K562 (cell line): ENCODE results near the gene METTL8. TPM values are rescaled to one million over a fixed set of nuclear protein-coding genes. Genes with fewer than 3 reads are reported as not detected.
A peak's percentile ranks its signal among the peaks of the same experiment; 100 is the strongest.

Experiments
- CGGBP1 ChIP-seq: fragments of 250-450 bp; sonication (Bioruptor Pico); IDR thresholded peaks from 2 replicates; pipeline ENCODE4 v1.9.0; 2021; ENCODE audit warnings: mild to moderate bottlenecking
- CREM ChIP-seq: IDR thresholded peaks from 2 replicates; pipeline ENCODE4 v1.6.1; 2014; ENCODE audit warnings: antibody characterized with exemption, low read depth
- EP300 ChIP-seq: IDR thresholded peaks from 2 replicates; pipeline ENCODE4 v1.6.1; 2012; ENCODE audit warnings: low read length, improper control_type of control experiment
- EZH2 ChIP-seq: IDR thresholded peaks from 2 replicates; pipeline ENCODE4 v1.6.1; 2012; ENCODE audit warnings: low read depth, mild to moderate bottlenecking, inconsistent platforms, low read length, borderline replicate concordance
- GTF2B ChIP-seq: IDR thresholded peaks from 2 replicates; pipeline ENCODE4 v1.6.1; 2011; ENCODE audit not compliant: insufficient read length; ENCODE audit errors: extremely low read depth
- L3MBTL2 ChIP-seq: fragments of 450-650 bp; IDR thresholded peaks from 2 replicates; pipeline ENCODE4 v1.6.1; 2016; ENCODE audit warnings: mild to moderate bottlenecking, moderate library complexity
- MAZ ChIP-seq, 2 experiments: fragments of 450-650 bp in 1 of 2; sonication (generic) in 1 of 2; formaldehyde crosslinking; IDR thresholded peaks in 1 of 2; conservative IDR thresholded peaks in 1 of 2; 2 replicates each; pipeline versions ENCODE4 v1.4.0 to v1.5.0; 2020; ENCODE audit warnings: mild to moderate bottlenecking in 1 of 2, missing genetic modification reagents in 1 of 2
- NBN ChIP-seq: fragments of 450-650 bp; IDR thresholded peaks from 2 replicates; pipeline ENCODE4 v1.6.1; 2016; ENCODE audit warnings: low read depth, mild to moderate bottlenecking
- PHF21A ChIP-seq: fragments of 450-650 bp; IDR thresholded peaks from 2 replicates; pipeline ENCODE4 v1.6.1; 2017; ENCODE audit warnings: low read depth, borderline replicate concordance
- SP1 ChIP-seq: sonication (generic); formaldehyde crosslinking; IDR thresholded peaks from 2 replicates; pipeline ENCODE4 v1.8.1; 2022; ENCODE audit warnings: mild to moderate bottlenecking, missing genetic modification reagents
- TAF9B ChIP-seq: fragments of 450-650 bp; IDR thresholded peaks from 2 replicates; pipeline ENCODE4 v1.6.1; 2018; ENCODE audit warnings: mild to moderate bottlenecking; ENCODE audit not compliant: partially characterized antibody
- ZBTB49 ChIP-seq: sonication (generic); formaldehyde crosslinking; IDR thresholded peaks from 2 replicates; pipeline ENCODE4 v1.8.0; 2022; ENCODE audit warnings: missing genetic modification reagents, mild to moderate bottlenecking, borderline replicate concordance
- polyA plus RNA-seq, 8 experiments: library from polyadenylated mRNA; depleted of rRNA in 4 of 8; stranded (reverse) in 5 of 8; unstranded in 3 of 8; fragments of >200 nt; fragmentation: Nextera tagmentation in 2 of 8; fragmentation: Illumina TruSeq in 1 of 8; extraction: Ambion mirVana in 2 of 8; extraction: Trizol in 1 of 8; gene quantifications; 2 replicates each; pipeline versions ENCODE4 v1.2.1 to v1.2.3, GENCODE V29; 2011 to 2014; ENCODE audit warnings: inconsistent platforms in 1 of 8, missing spikeins in 1 of 8
- total RNA-seq, 7 experiments: library from RNA; depleted of rRNA in 6 of 7; stranded (reverse); fragments of >200 nt in 6 of 7; fragmentation: Illumina TruSeq in 2 of 7; extraction: Trizol in 2 of 7; gene quantifications; 2 replicates each; pipeline versions ENCODE4 v1.2.1 to v1.2.3, GENCODE V29; 2011 to 2021; ENCODE audit warnings: low replicate concordance in 1 of 7
- TF ChIP-seq, protein P1 (sequence below): fragments of 450-650 bp; IDR thresholded peaks from 2 replicates; pipeline ENCODE4 v1.6.1; 2017; ENCODE audit warnings: antibody characterized with exemption, mild to moderate bottlenecking
- TF ChIP-seq, protein P2 (sequence below), 3 experiments: IDR thresholded peaks in 2 of 3; conservative IDR thresholded peaks in 1 of 3; 2 replicates each; pipeline ENCODE4 v1.5.1; 2011 to 2012; ENCODE audit warnings: low read length in 3 of 3, mild to moderate bottlenecking in 3 of 3, control low read depth in 2 of 3, improper control_type of control experiment in 1 of 3, inconsistent platforms in 1 of 3, low read depth in 1 of 3, mixed read lengths in 1 of 3, moderate library complexity in 1 of 3; ENCODE audit not compliant: insufficient read depth in 2 of 3

Gene METTL8
- total and polyA plus RNA-seq, 9 of the 15 experiments (the other 6 are each of a cell fraction or from before 2014, with no cell fraction given): 12.9 to 52.6 (median 33.7) TPM

DNA sequence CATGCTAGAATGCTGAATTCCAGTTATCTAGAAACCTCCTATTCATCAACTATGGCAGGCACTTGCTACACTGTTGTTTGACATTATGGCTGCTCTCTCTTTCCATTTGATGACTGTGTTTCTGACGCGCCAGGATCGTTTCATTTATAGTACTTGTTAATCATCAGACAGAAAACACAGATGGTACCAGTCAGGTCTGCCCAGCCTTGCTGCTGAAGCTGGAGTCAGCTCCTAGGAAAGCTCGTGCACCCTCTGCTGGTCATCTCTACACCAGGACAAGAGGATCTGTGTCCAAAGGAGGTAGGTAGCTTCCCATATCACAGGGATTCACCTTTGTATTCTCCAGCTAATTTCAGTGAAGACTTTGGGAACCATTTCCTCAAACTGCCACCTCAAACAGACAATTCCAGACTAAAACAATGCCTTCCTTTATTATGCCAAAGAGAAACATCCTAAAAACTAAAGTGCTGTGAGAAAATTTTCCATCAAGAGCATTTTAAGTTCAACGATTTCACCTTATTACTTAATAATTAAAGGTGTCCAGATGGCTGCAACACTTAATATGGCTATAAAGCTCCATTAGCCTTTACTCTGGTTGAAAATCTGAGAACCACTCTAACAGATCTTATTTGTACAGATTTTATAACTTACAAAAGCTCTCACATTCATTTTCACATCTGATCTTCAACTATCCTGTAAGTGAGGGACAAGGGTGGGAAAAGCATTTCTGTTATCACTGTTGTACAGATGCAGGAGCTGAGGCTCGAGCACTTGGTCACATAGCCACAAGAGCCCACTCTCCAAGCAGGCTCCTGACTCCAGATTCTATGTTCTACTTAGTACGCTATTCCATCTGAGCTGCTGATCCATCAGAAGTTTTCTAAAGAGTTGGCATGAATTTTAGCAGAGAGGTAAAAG lies 17.5 kb downstream of the METTL8 start (continued):
- TF ChIP-seq TAF9B (no peak), ZBTB49 (0 out of 2 replicates have a peak, but pooled peaks have one; percentile 30), L3MBTL2 (0 out of 2 replicates have a peak, but pooled peaks have one; percentile 31), SP1 (CRISPR knock-in tag) (peak; percentile 55; the same call in 1 of the 2 replicates), CREM (0 out of 2 replicates have a peak, but pooled peaks have one; percentile 23), GTF2B (no peak), NBN (no peak), EP300 (0 out of 2 replicates have a peak, but pooled peaks have one; percentile 17), PHF21A (no peak), EZH2 (no peak), MAZ (CRISPR knock-in tag; conservative IDR thresholded peaks at IDR 0.05 in 1 of 2, IDR thresholded peaks at IDR 0.05 in 1 of 2) (peak in 1 of 2 experiments; percentile 59; a peak in 2 of 4 replicates), CGGBP1 (CRISPR knock-in tag) (no peak)
- TF ChIP-seq, protein P1, sequence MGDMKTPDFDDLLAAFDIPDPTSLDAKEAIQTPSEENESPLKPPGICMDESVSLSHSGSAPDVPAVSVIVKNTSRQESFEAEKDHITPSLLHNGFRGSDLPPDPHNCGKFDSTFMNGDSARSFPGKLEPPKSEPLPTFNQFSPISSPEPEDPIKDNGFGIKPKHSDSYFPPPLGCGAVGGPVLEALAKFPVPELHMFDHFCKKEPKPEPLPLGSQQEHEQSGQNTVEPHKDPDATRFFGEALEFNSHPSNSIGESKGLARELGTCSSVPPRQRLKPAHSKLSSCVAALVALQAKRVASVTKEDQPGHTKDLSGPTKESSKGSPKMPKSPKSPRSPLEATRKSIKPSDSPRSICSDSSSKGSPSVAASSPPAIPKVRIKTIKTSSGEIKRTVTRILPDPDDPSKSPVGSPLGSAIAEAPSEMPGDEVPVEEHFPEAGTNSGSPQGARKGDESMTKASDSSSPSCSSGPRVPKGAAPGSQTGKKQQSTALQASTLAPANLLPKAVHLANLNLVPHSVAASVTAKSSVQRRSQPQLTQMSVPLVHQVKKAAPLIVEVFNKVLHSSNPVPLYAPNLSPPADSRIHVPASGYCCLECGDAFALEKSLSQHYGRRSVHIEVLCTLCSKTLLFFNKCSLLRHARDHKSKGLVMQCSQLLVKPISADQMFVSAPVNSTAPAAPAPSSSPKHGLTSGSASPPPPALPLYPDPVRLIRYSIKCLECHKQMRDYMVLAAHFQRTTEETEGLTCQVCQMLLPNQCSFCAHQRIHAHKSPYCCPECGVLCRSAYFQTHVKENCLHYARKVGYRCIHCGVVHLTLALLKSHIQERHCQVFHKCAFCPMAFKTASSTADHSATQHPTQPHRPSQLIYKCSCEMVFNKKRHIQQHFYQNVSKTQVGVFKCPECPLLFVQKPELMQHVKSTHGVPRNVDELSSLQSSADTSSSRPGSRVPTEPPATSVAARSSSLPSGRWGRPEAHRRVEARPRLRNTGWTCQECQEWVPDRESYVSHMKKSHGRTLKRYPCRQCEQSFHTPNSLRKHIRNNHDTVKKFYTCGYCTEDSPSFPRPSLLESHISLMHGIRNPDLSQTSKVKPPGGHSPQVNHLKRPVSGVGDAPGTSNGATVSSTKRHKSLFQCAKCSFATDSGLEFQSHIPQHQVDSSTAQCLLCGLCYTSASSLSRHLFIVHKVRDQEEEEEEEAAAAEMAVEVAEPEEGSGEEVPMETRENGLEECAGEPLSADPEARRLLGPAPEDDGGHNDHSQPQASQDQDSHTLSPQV: peak; percentile 46; the same call in 1 of the 2 replicates
- TF ChIP-seq, protein P2, sequence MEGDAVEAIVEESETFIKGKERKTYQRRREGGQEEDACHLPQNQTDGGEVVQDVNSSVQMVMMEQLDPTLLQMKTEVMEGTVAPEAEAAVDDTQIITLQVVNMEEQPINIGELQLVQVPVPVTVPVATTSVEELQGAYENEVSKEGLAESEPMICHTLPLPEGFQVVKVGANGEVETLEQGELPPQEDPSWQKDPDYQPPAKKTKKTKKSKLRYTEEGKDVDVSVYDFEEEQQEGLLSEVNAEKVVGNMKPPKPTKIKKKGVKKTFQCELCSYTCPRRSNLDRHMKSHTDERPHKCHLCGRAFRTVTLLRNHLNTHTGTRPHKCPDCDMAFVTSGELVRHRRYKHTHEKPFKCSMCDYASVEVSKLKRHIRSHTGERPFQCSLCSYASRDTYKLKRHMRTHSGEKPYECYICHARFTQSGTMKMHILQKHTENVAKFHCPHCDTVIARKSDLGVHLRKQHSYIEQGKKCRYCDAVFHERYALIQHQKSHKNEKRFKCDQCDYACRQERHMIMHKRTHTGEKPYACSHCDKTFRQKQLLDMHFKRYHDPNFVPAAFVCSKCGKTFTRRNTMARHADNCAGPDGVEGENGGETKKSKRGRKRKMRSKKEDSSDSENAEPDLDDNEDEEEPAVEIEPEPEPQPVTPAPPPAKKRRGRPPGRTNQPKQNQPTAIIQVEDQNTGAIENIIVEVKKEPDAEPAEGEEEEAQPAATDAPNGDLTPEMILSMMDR (IDR thresholded peaks at IDR 0.05 in 2 of 3, conservative IDR thresholded peaks at IDR 0.05 in 1 of 3; ENCODE audit: insufficient read depth in 2 of 3, low read depth in 1 of 3, low read length in 3 of 3): peak; percentile 86 to 93 (median 92)
